ENCODE results near the gene RNF212B. TPM values are rescaled to one million over a fixed set of nuclear protein-coding genes. Genes with fewer than 3 reads are reported as not detected.
"Not testable (repeated sequence)": the region's sequence is repeated elsewhere in the genome, so short reads cannot be mapped to it uniquely, and the experiment has no call there.

RNF212B gene, protein sequence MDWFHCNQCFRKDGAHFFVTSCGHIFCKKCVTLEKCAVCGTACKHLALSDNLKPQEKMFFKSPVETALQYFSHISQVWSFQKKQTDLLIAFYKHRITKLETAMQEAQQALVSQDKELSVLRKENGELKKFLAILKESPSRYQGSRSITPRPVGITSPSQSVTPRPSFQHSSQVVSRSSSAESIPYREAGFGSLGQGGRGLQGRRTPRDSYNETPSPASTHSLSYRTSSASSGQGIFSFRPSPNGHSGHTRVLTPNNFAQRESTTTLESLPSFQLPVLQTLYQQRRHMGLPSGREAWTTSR
- 0.05 and 0.29 TPM in 2 replicates for polyA plus RNA-seq (2013)

DNA sequence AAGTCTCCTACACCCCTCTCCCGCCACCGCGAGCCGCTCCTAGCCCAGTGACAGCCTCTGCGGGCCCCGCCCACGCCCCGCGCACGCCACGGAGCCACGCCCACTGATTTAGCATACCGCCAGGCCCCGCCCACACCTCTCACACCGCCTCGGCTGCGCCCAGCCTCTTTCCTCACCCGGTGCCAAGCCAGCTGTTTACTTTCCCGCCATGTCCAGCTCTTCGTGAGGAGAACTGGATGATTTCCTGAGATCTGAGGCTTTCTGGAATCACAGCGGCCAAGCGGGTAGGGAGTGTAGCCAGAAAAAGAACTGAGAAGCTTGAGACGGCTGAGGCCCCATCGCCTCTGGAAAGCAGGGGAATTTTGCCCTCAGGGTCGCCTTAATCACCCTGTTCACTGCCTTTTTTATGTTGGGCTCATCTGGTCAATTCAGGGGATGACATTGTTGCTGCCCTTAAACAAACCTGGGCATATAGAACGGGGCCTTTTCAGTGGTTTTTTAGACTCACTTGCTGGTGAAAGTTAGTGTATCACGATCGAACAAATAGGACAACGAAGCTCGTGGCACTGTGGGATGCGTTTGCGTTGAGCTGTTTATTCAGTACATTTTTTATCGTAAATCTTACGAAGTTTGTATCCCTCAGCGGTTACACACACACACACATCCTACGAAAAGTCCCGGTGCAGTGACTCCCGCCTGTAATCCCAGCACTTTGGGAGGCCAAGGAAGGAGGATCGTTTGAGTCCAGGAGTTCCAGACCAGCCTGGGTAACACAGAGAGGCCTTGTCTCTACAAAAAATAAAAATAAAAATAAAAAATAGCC, at the start of gene RNF212B:
TSS of gene RNF212B (plus strand) at position 165 of the 823 bp plus-strand sequence. CDS start 2,410 bp downstream, outside the sequence.
- Histone ChIP-seq H3K4me3 (ENCODE audit: low read depth, low read length) (no peak within 1 kb of the TSS), H3K9me3 (ENCODE audit: insufficient read depth, low read depth, low read length) (no peaks in the 10 kb centered on the region), H3K9ac (ENCODE audit: low read length) (no peak within 1 kb of the TSS), H3K14ac (ENCODE audit: low read length) (no peak within 1 kb of the TSS), H3K4me1 (ENCODE audit: control insufficient read depth in 1 of 2, insufficient read depth in 2 of 2, low read length in 2 of 2) (no peaks in the 10 kb centered on the region), H3K18ac (ENCODE audit: low read length) (no peak within 1 kb of the TSS), H4K12ac (ENCODE audit: low read depth, low read length) (no peak within 1 kb of the TSS), H3K4ac (ENCODE audit: low read depth, low read length) (no peak within 1 kb of the TSS), H2BK120ac (ENCODE audit: insufficient read depth, low read length, poor library complexity) (peak within 1 kb of the TSS; percentile 38), H3K79me2 (ENCODE audit: control insufficient read depth, insufficient read depth, low read length, poor library complexity) (no peaks in the 10 kb centered on the region), H4K8ac (ENCODE audit: low read depth, low read length) (no peak within 1 kb of the TSS), H3K4me2 (ENCODE audit: low read length) (peak within 1 kb of the TSS; percentile 61), H3K79me1 (ENCODE audit: low read length) (peaks cover 3% of the 10 kb centered on the region), H2BK5ac (ENCODE audit: low read depth, low read length, poor library complexity) (no peak within 1 kb of the TSS), H3K27ac (ENCODE audit: low read depth, low read length) (no peak within 1 kb of the TSS), H2AK5ac (ENCODE audit: low read length) (no peak within 1 kb of the TSS), H3K27me3 (ENCODE audit: insufficient read depth, low read length) (no peaks in the 10 kb centered on the region), H4K91ac (ENCODE audit: low read depth, low read length) (no peak within 1 kb of the TSS), H2BK12ac (ENCODE audit: low read length) (peak within 1 kb of the TSS; percentile 19), H3K23ac (ENCODE audit: low read length) (no peak within 1 kb of the TSS), H2AFZ (ENCODE audit: insufficient read depth, low read length, poor library complexity) (peak within 1 kb of the TSS; percentile 50), H3K36me3 (ENCODE audit: control insufficient read depth in 1 of 2, insufficient read depth in 2 of 2, low read length in 2 of 2) (no peaks in the 10 kb centered on the region)
- DNase-seq, result peak; percentile 88 to 93
- no CpG with 5 or more reads among the region's 39 CpGs for WGBS (ENCODE audit: extremely low coverage, insufficient coverage, insufficient read length)

DNA sequence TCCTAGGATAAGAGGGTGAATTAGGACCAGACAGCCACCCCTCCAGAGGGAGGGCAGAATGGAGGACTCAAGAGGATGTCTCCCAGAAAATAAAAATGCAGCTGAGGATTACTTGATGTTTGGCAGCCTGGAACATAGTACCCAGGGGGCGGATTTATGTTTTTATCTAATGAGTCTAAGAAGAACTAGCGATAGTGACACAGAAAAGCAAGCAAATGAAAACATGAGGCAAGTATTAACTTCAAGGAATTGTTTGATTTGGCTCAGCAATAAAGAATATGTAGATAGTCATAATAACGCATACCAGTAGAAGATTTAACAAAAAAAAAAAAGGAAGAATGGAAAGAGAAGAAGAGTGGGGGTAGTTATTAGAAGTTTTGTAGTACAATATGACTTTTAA, 44.3 kb upstream of the RNF212B start:
- Histone ChIP-seq H3K9me3 (ENCODE audit: insufficient read depth, low read depth, low read length) (no peaks in the 10 kb centered on the region), H2BK12ac (ENCODE audit: low read length) (no peak overlapping the region), H4K12ac (ENCODE audit: low read depth, low read length) (no peak overlapping the region), H2BK120ac (ENCODE audit: insufficient read depth, low read length, poor library complexity) (no peak overlapping the region), H3K14ac (ENCODE audit: low read length) (no peak overlapping the region), H3K4me1 (ENCODE audit: control insufficient read depth in 1 of 2, insufficient read depth in 2 of 2, low read length in 2 of 2) (no peaks in the 10 kb centered on the region), H3K79me2 (ENCODE audit: control insufficient read depth, insufficient read depth, low read length, poor library complexity) (no peaks in the 10 kb centered on the region), H3K9ac (ENCODE audit: low read length) (no peak overlapping the region), H2BK5ac (ENCODE audit: low read depth, low read length, poor library complexity) (no peak overlapping the region), H3K18ac (ENCODE audit: low read length) (no peak overlapping the region), H3K4me3 (ENCODE audit: low read depth, low read length) (no peak overlapping the region), H3K4me2 (ENCODE audit: low read length) (no peak overlapping the region), H3K79me1 (ENCODE audit: low read length) (peaks cover 3% of the 10 kb centered on the region), H3K36me3 (ENCODE audit: control insufficient read depth in 1 of 2, insufficient read depth in 2 of 2, low read length in 2 of 2) (no peaks in the 10 kb centered on the region), H3K4ac (ENCODE audit: low read depth, low read length) (no peak overlapping the region), H2AK5ac (ENCODE audit: low read length) (no peak overlapping the region), H4K8ac (ENCODE audit: low read depth, low read length) (no peak overlapping the region), H3K27me3 (ENCODE audit: insufficient read depth, low read length) (no peaks in the 10 kb centered on the region), H3K27ac (ENCODE audit: low read depth, low read length) (no peak overlapping the region), H3K23ac (ENCODE audit: low read length) (no peak overlapping the region), H4K91ac (ENCODE audit: low read depth, low read length) (no peak overlapping the region), H2AFZ (ENCODE audit: insufficient read depth, low read length, poor library complexity) (no peak overlapping the region)
- WGBS (ENCODE audit: extremely low coverage, insufficient coverage, insufficient read length), result no CpG with 5 or more reads among the region's 3 CpGs
- no peak for DNase-seq

DNA sequence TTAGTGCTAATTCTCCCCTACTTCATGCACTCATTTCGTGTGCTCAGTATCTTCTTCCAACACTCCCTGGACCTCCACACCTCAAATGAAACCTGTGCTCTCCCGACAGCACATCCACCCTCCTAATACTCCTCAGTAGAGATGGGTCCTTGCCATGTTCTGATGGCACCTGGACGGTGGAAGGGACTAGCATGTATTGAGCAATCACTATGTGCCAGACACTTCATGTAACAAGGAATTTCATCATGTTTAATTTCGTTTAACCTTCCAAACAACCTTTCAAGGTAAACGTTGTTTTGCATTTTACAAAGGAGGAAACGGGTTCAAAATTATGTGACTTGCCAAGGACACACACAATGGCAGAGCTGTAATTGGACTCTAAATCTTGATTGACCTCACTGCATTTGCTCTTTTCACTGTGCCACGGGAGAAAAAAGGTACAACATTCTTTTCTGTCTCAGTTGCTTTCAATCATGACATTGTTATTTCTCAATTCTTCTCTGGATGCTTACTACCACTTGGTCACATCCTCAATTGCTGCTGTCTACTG, 42.1 kb upstream of the RNF212B start:
- no CpG with 5 or more reads among the region's 7 CpGs for WGBS (ENCODE audit: extremely low coverage, insufficient coverage, insufficient read length)
- H3K4me1 ChIP-seq (ENCODE audit: control insufficient read depth in 1 of 2, insufficient read depth in 2 of 2, low read length in 2 of 2), result peaks cover 0 to 3% of the 10 kb centered on the region in 2 experiments
- H3K14ac ChIP-seq (ENCODE audit: low read length), result no peak overlapping the region
- H3K79me1 ChIP-seq (ENCODE audit: low read length), result peaks cover 3% of the 10 kb centered on the region
- H3K79me2 ChIP-seq (ENCODE audit: control insufficient read depth, insufficient read depth, low read length, poor library complexity), result no peaks in the 10 kb centered on the region
- no peak overlapping the region for H2AFZ ChIP-seq (ENCODE audit: insufficient read depth, low read length, poor library complexity)
- H3K4me3 ChIP-seq (ENCODE audit: low read depth, low read length), result no peak overlapping the region
- H3K23ac ChIP-seq (ENCODE audit: low read length), result peak overlapping the region; percentile 13
- H4K91ac ChIP-seq (ENCODE audit: low read depth, low read length), result no peak overlapping the region
- no peaks in the 10 kb centered on the region for H3K27me3 ChIP-seq (ENCODE audit: insufficient read depth, low read length)
- H3K9ac ChIP-seq (ENCODE audit: low read length), result no peak overlapping the region
- no peak overlapping the region for H2BK5ac ChIP-seq (ENCODE audit: low read depth, low read length, poor library complexity)
- H3K18ac ChIP-seq (ENCODE audit: low read length), result no peak overlapping the region
- no peak overlapping the region for H2AK5ac ChIP-seq (ENCODE audit: low read length)
- H3K9me3 ChIP-seq (ENCODE audit: insufficient read depth, low read depth, low read length), result no peaks in the 10 kb centered on the region
- H2BK120ac ChIP-seq (ENCODE audit: insufficient read depth, low read length, poor library complexity), result no peak overlapping the region
- H4K12ac ChIP-seq (ENCODE audit: low read depth, low read length), result no peak overlapping the region
- H3K4me2 ChIP-seq (ENCODE audit: low read length), result no peak overlapping the region
- no peak for DNase-seq
- H2BK12ac ChIP-seq (ENCODE audit: low read length), result no peak overlapping the region
- H3K4ac ChIP-seq (ENCODE audit: low read depth, low read length), result no peak overlapping the region
- no peaks in the 10 kb centered on the region for H3K36me3 ChIP-seq (ENCODE audit: control insufficient read depth in 1 of 2, insufficient read depth in 2 of 2, low read length in 2 of 2)
- no peak overlapping the region for H4K8ac ChIP-seq (ENCODE audit: low read depth, low read length)
- no peak overlapping the region for H3K27ac ChIP-seq (ENCODE audit: low read depth, low read length)

DNA sequence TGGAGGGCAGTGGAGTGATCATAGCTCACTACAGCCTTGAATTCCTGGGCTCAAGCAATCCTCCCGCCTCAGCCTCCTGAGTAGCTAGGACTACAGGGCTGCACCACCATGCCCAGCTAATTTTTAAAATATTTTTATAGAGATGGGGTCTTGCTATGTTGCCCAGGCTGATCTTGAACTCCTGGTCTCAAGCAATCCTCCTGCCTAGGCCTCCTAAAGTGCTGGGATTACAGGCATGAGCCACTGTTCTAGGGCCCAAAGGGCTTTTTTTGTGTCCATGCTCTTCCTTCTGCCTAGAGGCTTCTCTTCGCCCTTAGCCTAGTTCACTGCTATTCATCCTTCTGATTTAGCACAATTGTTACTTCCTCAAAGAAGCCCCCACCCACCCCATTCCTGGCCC, 41.2 kb upstream of the RNF212B start:
- Histone ChIP-seq H2BK12ac (ENCODE audit: low read length) (peak overlapping the region; percentile 4), H4K91ac (ENCODE audit: low read depth, low read length) (peak overlapping the region; percentile 51)
- H2BK5ac ChIP-seq (ENCODE audit: low read depth, low read length, poor library complexity); H3K23ac ChIP-seq (ENCODE audit: low read length); H3K4me1 ChIP-seq (ENCODE audit: control insufficient read depth in 1 of 2, insufficient read depth in 2 of 2, low read length in 2 of 2); H3K9me3 ChIP-seq (ENCODE audit: insufficient read depth, low read depth, low read length); H3K27ac ChIP-seq (ENCODE audit: low read depth, low read length); H3K14ac ChIP-seq (ENCODE audit: low read length); H3K18ac ChIP-seq (ENCODE audit: low read length); H2BK120ac ChIP-seq (ENCODE audit: insufficient read depth, low read length, poor library complexity); H3K27me3 ChIP-seq (ENCODE audit: insufficient read depth, low read length); H2AFZ ChIP-seq (ENCODE audit: insufficient read depth, low read length, poor library complexity); DNase-seq; H3K36me3 ChIP-seq (ENCODE audit: control insufficient read depth in 1 of 2, insufficient read depth in 2 of 2, low read length in 2 of 2); H4K8ac ChIP-seq (ENCODE audit: low read depth, low read length); H3K4me2 ChIP-seq (ENCODE audit: low read length); H3K4me3 ChIP-seq (ENCODE audit: low read depth, low read length); H3K9ac ChIP-seq (ENCODE audit: low read length); H3K79me1 ChIP-seq (ENCODE audit: low read length); H3K79me2 ChIP-seq (ENCODE audit: control insufficient read depth, insufficient read depth, low read length, poor library complexity); H2AK5ac ChIP-seq (ENCODE audit: low read length); H3K4ac ChIP-seq (ENCODE audit: low read depth, low read length); H4K12ac ChIP-seq (ENCODE audit: low read depth, low read length): not testable (repeated sequence)
- WGBS (ENCODE audit: extremely low coverage, insufficient coverage, insufficient read length), result no CpG with 5 or more reads among the region's 2 CpGs

Data from trophoblast cell (in vitro differentiated cells and primary cell).